LNCaP clone FGC (cell line): ENCODE results near the gene TENT4B.
"Not testable (repeated sequence)": the region's sequence is repeated elsewhere in the genome, so short reads cannot be mapped to it uniquely, and the experiment has no call there.

Experiments used
- DNase-seq: peaks from one replicate; pipeline ENCODE4 v3.0.0-alpha.2; 2011; ENCODE audit warnings: low read depth
- H3K4me3 ChIP-seq: 2 replicates; pipeline ENCODE4 v1.5.1; 2011; ENCODE audit warnings: mild to moderate bottlenecking, low read depth, low read length, control low read depth
- TF ChIP-seq, protein P1 (sequence below): IDR thresholded peaks from 2 replicates; pipeline ENCODE4 v1.5.1; 2012; ENCODE audit warnings: mild to moderate bottlenecking; ENCODE audit not compliant: control insufficient read depth, insufficient read depth; ENCODE audit errors: extremely low read depth

Gene TENT4B

DNA sequence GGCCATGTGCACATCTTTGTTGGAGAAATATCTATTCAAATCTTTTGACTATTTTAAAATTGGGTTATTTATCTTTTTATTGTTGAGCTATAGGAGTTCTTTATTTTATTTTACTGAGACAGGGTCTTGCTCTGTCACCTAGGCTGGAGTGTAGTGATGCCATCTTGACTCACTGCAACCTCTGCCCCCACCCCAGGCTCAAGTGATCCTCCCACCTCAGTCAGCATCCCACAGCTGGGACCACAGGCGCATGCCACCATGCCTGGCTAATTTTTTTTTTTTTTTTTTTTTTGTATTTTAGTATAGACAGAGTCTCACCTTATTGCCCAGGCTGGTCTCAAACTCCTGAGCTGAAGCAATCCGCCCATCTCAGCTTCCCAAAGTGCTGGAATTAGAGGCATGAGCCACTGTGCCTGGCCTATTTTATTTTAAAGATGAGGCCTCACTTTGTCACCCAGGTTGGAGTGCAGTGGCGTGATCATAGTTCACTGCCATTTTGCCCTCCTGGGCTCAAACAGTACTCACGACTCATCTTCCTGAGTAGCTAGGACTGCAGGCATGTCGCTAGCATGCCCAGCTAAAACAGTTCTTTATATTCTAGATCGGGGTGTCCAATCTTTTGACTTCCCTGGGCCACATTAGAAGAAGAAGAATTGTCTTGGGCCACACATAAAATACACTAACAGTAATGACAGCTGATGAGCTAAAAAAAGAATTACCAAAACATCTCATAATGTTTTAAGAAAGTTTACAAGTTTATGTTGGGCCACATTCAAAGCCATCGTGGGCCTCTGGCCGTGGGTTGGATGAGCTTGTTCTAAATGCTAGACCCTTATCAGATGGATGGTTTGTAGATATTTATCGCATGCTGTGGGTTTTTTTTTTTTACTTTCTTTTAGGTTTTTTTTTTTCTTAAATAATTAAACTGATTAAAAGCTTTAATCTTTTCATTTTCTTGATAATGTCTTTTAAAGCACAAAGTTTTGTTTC is 13.7 kb downstream of the TENT4B start:
- no peak overlapping the region for H3K4me3 ChIP-seq
- no peak for DNase-seq
- TF ChIP-seq, protein P1, sequence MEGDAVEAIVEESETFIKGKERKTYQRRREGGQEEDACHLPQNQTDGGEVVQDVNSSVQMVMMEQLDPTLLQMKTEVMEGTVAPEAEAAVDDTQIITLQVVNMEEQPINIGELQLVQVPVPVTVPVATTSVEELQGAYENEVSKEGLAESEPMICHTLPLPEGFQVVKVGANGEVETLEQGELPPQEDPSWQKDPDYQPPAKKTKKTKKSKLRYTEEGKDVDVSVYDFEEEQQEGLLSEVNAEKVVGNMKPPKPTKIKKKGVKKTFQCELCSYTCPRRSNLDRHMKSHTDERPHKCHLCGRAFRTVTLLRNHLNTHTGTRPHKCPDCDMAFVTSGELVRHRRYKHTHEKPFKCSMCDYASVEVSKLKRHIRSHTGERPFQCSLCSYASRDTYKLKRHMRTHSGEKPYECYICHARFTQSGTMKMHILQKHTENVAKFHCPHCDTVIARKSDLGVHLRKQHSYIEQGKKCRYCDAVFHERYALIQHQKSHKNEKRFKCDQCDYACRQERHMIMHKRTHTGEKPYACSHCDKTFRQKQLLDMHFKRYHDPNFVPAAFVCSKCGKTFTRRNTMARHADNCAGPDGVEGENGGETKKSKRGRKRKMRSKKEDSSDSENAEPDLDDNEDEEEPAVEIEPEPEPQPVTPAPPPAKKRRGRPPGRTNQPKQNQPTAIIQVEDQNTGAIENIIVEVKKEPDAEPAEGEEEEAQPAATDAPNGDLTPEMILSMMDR = no peak

DNA sequence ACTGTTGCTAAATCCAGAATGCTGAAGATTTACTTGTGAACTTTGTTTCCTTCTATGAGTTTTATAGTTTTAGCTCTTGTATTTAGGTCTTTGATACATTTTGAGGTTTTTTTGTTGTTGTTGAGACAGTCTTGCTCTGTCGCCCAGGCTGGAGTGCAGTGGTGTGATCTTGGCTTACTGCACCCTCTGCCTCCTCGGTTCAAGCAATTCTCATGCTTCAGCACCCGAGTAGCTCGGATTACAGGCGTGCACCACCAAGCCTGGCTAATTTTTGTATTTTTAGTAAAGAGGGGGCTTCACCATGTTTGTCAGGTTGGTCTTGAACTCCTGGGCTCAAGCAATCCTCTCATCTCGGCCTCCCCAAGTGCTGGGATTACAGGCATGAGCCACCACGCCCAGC is 14.4 kb downstream of the TENT4B start:
- no peak for DNase-seq
- TF ChIP-seq, protein P1 = no peak
- no peak overlapping the region for H3K4me3 ChIP-seq

DNA sequence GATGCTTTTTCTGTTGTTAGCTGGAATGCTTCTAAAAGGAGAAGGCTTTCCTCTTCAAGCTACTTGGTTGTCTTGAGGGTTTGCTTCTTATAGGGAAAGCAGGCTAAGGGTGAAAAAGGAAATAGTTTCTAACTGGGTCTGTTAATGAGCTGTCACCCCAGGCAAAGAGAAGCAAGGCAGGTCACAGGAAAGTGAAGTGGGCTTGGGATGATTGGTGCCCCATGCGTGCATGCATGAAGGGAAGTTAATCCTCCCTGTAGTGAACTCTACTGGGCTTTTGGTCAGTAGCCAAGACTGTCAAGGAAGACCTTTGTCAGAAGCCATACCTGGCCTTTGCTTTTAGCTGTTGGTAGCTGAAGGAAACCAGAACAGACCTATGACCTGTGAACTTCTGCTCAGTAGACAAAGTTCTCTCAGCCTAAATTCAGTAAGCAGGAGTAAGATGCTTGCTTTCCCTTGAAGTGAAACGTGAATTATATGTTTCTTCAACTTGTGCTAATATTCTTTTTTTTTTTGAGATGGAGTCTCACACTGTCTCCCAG is 16.5 kb downstream of the TENT4B start:
- TF ChIP-seq, protein P1 = no peak
- no peak overlapping the region for H3K4me3 ChIP-seq
- no peak for DNase-seq

DNA sequence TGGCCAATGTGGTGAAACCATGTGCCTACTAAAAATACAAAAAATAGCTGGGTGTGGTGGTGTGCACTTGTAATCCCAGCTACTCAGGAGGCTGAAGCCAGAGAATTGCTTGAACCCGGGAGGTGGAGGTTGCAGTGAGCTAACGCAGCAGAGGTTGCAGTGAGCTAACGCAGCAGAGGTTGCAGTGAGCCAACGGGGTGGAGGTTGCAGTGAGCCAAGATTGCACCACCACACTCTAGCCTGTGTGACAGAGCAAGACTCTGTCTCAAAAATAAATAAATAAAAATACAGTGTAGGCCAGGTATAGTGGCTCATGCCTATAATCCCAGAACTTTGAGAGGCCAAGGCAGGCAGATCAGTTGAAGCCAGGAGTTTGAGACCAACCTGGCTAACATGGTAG is 18.7 kb downstream of the TENT4B start:
- H3K4me3 ChIP-seq, DNase-seq: not testable (repeated sequence)

DNA sequence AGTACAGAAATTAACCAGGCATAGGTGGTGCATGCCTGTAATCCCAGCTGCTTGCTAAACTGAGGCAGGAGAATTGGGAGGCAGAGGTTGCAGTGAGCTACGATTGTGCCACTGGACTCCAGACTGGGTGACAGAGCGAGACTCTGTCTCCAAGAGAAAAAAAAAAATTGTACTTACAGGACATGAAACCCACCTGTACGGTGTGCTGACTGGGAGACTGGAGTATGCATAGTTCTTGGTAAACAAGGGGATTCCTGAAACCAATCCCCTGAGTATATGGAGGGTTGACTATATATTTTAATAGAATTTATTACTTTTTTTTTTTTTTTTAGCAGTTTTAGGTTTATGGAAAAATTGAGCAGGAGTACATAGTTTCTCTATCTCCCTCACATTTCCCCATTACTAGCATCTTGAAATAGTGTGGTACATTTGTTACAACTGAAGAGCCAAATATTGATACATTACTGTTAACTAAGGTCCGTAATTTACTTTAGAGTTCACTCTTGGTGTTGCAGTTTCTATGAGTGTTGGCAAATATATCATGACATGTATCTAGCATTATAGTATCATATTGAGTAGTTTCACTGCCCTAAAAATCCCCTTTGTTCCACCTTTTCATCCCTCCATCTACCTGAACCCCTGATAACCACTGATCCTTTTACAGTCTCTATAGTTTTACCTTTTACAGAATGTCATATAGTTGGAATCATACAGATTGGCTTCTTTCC is 19.3 kb downstream of the TENT4B start:
- H3K4me3 ChIP-seq = no peak overlapping the region
- DNase-seq = no peak
- TF ChIP-seq, protein P1 = no peak

DNA sequence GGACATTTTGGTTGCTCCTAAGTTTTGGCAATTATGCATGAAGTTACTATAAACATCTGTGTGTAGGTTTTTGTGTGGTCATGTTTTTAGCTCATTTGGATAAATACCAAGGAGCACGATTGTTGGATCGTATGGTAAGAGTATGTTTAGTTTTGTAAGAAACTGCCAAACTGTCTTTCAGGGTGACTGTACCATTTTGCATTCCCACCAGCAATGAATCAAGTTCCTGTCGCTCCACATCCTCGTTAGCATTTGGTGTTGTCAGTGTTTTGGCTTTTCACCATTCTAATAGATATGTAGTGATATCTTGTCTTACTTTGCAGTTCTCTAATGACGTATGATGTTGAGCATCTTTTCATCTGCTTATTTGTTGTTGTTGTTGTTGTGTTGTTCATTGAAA is 20.2 kb downstream of the TENT4B start:
- H3K4me3 ChIP-seq = no peak overlapping the region
- no peak for DNase-seq
- TF ChIP-seq, protein P1 = no peak

DNA sequence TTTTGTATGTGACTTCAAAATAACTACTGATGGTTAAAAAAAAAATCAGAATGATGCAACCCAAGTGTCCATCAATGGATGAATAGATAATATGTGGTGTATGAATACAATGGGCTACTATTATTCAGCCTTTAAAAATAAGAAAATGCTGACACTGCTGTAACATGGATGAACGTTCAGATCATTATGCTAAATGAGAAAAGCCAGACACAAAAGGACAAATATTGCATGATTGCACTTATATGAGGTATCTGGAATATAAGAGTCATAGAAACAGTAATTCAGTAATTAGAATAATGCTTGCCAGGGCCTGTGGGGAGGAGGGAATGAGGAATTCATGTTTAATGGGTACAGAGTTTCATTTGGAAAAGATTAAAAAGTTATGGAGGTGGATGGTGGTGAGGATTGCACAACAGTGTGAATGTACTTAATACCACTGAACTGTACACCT is 25.4 kb downstream of the TENT4B start:
- DNase-seq = no peak
- H3K4me3 ChIP-seq = no peak overlapping the region
- TF ChIP-seq, protein P1 = no peak
